ENCODE data around the gene MAP7. TPM values are rescaled to one million over a fixed set of nuclear protein-coding genes. Genes with fewer than 3 reads are reported as not detected.
A peak's percentile ranks its signal among the peaks of the same experiment; 100 is the strongest.

The MAP7 gene
- total and polyA plus RNA-seq, 2 of the 13 experiments (the other 11 are each of a cell fraction or from before 2014, with no cell fraction given): 0.04 TPM; not detected in 1

DNA sequence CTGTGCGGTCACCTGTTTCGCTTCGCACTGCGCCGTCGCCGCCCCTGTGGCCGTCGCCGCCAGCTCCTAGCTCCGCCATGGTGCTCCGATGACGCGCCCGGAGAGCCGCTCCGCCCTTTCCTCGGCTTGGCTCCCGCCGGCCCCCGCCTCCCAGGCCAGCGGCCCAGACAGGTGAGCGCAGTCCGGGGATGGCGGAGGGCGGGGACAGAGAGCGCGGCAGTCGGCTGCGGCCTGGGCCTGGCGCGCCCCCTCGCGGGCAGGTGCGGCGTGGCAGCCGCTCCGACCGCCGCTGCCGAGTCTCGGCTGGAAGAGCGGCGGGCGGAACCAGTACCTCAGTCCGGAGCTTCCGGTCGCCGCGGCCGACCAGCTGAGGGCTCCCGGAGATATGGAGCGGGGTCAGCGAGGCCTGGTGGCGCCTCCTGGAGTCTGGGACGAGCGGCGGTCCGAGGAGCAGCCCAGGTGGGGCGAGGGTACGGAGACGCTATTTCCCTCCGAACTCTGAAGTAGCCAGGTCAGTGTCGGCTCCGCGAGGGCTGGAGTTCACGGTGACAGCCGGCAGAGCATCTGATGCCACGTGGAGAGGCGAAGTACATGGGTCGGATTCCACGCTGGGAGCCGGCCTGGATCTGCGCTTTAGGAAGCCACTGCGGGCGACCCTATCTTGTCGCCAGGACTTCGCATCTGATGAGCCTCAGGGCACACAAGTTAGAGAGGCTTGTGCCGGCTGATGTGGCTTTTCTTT lies at the start of gene MAP7 (continued):
- TF ChIP-seq, protein P1, sequence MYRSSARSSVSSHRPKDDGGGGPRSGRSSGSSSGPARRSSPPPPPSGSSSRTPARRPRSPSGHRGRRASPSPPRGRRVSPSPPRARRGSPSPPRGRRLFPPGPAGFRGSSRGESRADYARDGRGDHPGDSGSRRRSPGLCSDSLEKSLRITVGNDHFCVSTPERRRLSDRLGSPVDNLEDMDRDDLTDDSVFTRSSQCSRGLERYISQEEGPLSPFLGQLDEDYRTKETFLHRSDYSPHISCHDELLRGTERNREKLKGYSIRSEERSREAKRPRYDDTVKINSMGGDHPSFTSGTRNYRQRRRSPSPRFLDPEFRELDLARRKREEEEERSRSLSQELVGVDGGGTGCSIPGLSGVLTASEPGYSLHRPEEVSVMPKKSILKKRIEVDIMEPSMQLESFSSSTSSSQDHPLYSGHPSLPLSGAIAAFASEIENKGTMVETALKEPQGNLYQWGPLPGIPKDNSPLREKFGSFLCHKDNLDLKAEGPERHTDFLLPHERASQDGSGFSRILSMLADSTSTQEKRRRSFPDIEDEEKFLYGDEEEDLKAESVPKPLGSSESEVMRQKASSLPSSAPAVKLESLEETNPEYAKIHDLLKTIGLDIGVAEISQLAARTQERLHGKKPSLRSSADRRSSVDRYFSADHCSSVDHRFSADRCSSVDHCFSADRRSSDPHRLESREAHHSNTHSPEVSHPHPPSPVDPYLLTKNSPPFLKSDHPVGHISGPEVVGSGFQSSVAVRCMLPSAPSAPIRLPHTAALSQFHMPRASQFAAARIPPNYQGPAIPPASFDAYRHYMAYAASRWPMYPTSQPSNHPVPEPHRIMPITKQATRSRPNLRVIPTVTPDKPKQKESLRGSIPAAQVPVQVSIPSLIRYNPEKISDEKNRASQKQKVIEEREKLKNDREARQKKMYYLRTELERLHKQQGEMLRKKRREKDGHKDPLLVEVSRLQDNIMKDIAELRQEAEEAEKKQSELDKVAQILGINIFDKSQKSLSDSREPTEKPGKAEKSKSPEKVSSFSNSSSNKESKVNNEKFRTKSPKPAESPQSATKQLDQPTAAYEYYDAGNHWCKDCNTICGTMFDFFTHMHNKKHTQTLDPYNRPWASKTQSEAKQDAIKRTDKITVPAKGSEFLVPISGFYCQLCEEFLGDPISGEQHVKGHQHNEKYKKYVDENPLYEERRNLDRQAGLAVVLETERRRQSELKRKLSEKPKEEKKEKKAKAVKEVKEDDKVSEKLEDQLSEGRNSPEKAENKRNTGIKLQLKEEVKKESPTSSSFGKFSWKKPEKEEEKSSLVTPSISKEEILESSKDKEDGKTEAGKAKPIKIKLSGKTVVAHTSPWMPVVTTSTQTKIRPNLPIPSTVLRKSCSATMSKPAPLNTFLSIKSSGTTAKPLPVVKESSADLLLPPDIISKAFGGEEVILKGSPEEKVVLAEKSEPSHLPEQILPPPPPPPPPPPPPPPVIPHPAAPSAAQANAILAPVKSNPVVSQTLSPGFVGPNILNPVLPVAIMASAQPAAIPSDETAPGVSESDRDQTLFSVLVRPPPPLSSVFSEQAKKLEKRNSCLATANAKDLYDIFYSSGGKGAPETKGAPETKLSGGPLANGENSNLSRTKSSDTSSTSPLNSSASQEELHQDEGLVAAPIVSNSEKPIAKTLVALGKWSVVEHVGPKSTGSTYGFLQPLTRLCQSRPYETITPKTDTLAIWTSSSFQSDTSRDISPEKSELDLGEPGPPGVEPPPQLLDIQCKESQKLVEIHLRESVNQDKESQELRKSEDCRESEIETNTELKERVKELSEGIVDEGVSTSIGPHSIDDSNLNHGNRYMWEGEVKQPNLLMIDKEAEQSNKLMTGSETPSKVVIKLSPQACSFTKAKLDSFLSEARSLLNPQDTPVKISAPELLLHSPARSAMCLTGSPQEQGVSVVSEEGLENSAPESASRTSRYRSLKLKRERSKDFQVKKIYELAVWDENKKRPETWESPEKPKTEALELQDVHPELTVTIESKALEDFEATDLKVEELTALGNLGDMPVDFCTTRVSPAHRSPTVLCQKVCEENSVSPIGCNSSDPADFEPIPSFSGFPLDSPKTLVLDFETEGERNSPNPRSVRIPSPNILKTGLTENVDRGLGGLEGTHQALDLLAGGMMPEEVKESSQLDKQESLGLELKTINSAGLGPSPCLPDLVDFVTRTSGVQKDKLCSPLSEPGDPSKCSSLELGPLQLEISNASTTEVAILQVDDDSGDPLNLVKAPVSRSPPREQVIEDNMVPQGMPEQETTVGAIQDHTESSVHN (CRISPR knock-in tag; IDR thresholded peaks at IDR 0.05): no peak
- TF ChIP-seq NKX3-1 (CRISPR knock-in tag; IDR thresholded peaks at IDR 0.05) (no peak), RAD21 (CRISPR knock-in tag; IDR thresholded peaks at IDR 0.05) (peak; percentile 60), RARG (CRISPR knock-in tag; IDR thresholded peaks at IDR 0.05; ENCODE audit: low read depth) (no peak), KDM2A (CRISPR knock-in tag; IDR thresholded peaks at IDR 0.05; ENCODE audit: borderline replicate concordance, low read depth) (no peak), ZNF574 (CRISPR knock-in tag; IDR thresholded peaks at IDR 0.05) (peak; percentile 71), ZNF660 (CRISPR knock-in tag; IDR thresholded peaks at IDR 0.05; ENCODE audit: borderline replicate concordance, low read depth) (no peak), ZGPAT (CRISPR knock-in tag; IDR thresholded peaks at IDR 0.05) (no peak), MTF2 (CRISPR knock-in tag; IDR thresholded peaks at IDR 0.05; ENCODE audit: borderline replicate concordance) (peak; percentile 91), SIX4 (CRISPR knock-in tag; IDR thresholded peaks at IDR 0.05) (no peak), RARA (CRISPR knock-in tag; IDR thresholded peaks at IDR 0.05) (no peak), FOXK2 (IDR thresholded peaks at IDR 0.05) (no peak), ZNF513 (CRISPR knock-in tag; conservative IDR thresholded peaks at IDR 0.05) (no peak)
- TF ChIP-seq, protein P2, sequence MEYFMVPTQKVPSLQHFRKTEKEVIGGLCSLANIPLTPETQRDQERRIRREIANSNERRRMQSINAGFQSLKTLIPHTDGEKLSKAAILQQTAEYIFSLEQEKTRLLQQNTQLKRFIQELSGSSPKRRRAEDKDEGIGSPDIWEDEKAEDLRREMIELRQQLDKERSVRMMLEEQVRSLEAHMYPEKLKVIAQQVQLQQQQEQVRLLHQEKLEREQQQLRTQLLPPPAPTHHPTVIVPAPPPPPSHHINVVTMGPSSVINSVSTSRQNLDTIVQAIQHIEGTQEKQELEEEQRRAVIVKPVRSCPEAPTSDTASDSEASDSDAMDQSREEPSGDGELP (IDR thresholded peaks at IDR 0.05; ENCODE audit: borderline replicate concordance, low read depth): no peak

All from HepG2 (cell line).